Stimulated activated CD4-positive, alpha-beta T cell treated with anti-CD3 and anti-CD28 coated beads, Interleukin-15, amount 100 ng/mL, for 48 hours (primary cell): ENCODE data around the gene TBATA.

Source experiments
- DNase-seq, 2 donors: peaks; one replicate each; pipeline ENCODE4 v3.0.0-alpha.2; 2020; ENCODE audit warnings: low read depth in 2 of 2

TBATA gene

DNA sequence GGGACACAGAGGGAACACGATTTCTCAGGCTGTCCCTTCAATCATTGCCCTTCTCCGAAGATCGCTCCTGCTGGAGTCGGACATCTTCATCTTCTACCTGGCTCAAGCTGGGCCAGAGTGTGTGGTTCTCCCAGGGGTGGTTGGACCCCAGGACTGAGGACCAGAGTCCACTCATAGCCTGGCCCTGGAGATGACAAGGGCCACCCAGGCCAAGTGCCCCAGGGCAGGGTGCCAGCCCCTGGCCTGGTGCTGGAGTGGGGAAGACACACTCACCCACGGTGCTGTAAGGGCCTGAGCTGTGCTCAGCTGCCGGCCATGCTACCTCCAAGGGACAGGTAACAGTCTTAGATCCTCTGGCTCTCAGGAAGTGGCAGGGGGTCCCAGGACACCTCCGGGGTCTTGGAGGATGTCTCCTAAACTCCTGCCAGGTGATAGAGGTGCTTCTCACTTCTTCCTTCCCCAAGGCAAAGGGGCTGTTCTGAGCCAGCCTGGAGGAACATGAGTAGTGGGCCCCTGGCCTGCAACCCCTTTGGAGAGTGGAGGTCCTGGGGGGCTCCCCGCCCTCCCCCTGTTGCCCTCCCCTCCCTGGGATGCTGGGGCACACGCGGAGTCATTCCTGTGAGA is 23.3 kb downstream of the TBATA start:
- no peak for DNase-seq

DNA sequence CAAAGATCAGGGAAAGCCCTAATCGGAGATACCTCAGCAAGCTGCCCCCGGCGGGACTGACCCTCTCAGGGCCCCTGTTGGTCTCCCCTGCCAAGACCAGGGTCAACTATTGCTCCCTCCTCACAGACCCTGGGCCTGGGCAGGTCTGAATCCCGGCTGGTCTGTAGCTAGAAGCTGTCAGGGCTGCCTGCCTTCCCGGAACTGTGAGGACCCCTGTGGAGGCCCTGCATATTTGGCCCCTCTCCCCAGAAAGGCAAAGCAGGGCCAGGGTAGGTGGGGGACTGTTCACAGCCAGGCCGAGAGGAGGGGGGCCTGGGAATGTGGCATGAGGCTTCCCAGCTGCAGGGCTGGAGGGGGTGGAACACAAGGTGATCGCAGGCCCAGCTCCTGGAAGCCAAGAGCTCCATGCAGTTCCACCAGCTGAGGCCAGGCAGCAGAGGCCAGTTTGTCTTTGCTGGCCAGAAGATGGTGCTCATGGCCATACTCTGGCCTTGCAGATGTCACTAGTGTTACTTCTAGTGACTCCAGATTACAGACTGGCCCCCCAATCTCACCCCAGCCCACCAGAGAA is 24.1 kb downstream of the TBATA start:
- no peak for DNase-seq

DNA sequence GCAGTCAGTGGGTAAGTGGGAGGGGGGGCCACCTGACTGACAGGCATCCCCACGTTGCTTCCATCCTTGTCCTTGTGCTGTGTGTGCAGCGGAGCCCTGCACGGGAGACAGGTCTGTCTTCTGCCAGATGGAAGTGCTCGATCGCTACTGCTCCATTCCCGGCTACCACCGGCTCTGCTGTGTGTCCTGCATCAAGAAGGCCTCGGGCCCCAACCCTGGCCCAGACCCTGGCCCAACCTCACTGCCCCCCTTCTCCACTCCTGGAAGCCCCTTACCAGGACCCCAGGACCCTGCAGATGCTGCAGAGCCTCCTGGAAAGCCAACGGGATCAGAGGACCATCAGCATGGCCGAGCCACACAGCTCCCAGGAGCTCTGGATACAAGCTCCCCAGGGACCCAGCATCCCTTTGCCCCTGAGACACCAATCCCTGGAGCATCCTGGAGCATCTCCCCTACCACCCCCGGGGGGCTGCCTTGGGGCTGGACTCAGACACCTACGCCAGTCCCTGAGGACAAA is 24.8 kb downstream of the TBATA start:
- no peak for DNase-seq

DNA sequence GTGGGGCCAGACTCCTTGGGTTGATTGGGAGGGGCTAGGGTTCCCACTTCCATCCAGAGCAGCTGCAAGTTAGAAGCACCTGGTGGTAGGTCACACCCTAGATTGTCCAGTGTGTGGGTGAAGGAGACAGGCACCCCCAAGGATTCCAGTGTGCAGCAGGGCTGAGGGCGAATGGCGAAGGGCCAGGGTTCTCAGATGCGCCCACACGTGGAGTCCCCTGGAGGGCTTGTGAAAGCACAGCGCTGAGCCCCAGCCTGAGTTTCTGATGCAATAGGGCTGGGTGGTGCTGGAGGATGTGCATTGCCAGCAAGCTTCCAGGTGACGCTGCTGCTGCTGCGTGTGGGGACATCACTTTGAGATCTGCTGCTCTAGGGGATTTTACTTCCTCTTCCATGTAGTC is 25.4 kb downstream of the TBATA start:
- DNase-seq, result no peak

DNA sequence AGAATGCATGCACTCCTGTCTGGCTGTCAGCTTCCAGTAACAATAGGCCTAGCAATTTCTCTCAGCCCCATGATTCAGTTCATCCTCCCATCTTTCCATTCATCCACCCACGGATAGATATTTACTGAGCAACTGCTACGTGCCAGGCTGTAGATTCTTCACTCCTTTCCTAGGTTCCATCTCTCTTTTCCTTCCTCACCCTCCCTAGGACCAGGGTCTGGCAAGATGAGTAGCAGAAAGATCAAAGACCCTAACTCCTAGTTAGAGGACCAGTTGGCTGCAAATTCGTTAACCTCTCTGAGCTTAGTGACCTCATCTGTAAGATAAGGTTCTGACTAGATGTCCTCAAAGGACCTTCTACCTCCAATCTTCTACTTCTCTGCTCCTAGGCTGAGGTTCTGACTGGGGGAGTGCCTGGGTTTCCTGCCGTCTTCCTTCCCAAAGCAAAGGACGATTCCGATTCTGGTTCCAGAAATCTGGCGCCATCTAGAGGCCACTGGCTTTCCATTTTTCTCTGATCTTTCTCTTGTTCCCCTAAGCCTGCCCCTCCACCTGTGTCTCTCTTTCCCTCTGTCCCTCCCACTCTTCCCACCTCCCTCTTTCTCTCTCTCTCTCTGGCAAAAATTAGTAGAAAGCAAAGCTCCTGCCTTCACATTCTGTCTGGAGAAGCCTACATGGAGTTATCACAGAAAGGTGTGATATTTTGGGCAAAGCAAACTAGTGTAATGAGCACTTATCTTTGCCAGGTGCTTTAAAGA is 26.2 kb downstream of the TBATA start:
- peak; percentile 21 to 52 for DNase-seq

DNA sequence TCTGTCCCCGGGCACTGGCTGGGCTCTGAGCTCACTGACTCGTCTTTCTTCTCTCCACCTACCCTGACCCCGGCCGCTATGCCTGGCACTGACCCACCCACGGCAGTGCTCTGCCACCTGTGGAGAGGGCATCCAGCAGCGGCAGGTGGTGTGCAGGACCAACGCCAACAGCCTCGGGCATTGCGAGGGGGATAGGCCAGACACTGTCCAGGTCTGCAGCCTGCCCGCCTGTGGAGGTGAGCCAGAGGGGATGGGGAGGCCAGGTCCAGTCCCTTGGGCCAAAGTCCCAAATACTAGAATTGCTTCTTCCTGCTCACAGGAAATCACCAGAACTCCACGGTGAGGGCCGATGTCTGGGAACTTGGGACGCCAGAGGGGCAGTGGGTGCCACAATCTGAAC is 27.3 kb downstream of the TBATA start:
- DNase-seq, result no peak

DNA sequence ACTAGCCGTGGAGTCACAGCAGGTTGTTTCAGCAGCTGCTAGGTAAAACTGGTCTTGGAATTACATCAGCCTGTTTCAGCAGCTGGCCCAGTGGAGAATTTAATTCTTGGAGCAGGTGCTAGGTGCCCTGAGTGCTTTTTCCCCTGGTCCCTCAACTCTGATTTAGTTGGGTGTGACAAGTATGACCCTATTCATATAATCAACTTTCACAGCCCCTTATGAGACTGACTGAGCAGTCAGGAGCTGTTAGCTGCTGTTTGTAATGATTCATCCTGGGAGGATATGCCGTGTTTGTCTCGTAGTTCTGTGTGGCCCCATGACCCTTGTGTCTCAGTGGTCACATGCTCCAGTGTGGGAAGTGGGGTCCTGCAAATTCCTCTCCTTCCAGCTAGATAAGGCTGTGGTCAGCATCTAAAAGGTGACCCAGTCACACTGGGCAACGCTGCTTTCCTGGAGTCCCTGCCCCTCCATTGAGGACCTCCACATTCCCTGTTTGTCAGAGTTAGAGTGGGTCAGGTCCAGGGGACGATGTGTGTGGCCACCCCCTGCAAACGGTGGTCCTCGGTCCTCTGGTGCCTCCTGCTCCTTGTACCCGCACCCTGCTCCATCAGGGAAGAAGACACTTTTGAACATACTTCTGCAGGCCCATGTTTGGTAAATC is 28.3 kb downstream of the TBATA start:
- DNase-seq, result no peak

DNA sequence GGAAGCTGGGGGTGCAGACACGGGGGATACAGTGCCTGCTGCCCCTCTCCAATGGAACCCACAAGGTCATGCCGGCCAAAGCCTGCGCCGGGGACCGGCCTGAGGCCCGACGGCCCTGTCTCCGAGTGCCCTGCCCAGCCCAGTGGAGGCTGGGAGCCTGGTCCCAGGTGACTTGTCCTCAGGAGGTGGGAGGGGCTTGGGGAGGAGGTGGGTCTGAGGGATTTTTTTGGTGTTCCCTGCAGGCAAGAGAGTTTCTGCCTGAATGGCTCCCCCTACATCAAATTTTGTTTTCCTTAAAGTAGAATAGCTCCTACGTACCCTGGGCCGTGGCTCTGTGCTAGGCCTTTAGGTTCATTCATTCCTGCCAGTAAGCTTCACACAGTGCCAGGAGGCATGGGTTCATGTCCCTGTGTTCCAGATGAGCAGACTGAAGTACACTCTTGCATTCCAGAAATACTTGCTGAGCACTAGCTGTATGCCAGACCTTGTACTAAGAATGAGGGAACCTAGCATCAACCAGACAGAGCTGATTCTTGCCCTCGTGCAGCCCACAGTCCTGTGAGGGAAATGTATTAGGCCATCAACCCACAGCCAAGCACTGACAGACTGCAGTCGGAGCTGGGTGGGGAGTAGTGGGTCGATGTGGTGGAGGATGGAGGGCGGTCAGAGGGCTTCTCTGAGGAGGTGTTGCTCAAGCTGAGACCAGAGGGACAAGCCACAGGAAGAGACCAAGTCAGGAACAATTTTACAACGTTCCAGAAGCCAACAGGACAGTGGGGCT is 31.1 kb downstream of the TBATA start:
- DNase-seq, result no peak

DNA sequence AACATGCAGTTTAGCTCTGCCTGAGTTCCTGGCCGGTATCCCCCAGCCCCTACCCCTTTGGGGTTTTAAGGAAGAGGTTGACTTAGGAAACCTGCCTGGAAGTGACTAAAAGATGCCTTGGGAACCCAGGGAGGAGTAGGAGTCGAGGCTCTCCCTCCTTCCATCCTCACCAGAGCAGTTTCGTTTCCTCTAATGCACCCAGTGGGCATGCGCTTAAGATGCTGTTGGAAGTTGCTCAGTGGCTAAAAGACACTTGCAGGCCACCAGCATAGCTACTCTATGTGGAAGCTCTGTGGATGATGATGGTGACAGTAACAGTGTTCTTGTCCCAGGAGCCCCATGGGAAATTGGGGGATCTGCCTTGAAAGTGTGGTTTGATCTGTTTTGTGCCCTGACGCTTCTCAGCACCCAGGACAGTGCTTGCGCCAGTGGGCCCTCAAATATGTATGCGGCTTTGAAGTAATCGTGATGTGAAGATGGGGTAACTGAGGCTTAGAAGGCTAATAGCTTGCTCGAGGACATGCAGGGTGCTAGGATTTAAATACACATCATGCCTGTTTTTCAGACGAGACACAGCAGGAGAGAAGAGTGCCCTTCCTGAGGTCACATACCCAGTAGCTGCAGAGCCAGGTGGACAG is 32.0 kb downstream of the TBATA start:
- DNase-seq, result no peak

DNA sequence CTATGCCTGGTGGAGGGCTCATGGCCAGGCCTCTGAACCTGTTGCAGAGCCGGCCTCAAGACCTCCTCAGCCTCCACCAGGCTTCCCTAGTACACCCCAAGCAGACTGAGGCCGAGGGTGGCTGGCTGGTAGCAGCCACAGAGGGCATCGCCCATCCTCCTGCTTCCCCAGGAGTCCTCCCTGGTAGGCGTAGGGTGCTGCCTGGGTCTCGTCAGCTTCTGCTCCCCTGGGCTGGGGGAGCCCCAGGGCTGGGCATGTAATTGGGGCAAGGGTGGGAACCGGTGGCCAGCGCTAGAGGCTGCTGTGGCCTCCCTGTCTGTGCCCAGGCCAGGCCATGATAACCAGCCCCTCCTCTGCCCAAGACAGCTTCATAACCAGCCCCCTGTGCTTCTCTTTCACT is 32.6 kb downstream of the TBATA start:
- DNase-seq, result no peak

DNA sequence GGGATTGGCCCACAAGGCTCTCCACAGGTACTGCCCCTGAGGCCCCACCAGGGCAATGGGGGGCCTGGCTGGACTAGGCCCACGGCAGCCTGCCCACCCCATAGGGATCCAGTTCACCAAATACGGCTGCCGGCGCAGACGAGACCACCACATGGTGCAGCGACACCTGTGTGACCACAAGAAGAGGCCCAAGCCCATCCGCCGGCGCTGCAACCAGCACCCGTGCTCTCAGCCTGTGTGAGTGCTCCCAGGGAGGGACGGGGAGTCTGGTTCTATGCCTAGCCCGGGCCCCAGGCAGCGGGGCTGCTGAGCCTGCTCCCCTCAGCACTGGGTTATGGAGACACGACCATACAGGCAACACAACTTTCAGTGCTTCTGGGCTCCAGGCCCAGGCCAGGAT is 33.2 kb downstream of the TBATA start:
- DNase-seq, result no peak

DNA sequence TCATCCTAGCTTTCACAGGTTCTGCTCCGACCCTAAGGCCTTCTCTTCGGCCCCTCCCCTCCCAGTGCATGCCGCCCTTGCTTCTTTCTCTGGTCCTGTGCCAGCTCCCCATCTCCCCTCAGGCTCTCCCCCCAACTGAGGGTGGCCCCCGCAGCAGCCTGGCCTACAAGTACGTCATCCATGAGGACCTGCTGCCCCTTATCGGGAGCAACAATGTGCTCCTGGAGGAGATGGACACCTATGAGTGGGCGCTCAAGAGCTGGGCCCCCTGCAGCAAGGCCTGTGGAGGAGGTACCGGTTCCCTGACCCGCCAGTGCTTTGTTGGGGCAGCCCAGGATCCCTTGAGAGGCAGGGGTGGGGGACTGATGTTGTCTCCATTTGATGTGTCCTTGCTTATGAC is 33.8 kb downstream of the TBATA start:
- DNase-seq, result no peak

DNA sequence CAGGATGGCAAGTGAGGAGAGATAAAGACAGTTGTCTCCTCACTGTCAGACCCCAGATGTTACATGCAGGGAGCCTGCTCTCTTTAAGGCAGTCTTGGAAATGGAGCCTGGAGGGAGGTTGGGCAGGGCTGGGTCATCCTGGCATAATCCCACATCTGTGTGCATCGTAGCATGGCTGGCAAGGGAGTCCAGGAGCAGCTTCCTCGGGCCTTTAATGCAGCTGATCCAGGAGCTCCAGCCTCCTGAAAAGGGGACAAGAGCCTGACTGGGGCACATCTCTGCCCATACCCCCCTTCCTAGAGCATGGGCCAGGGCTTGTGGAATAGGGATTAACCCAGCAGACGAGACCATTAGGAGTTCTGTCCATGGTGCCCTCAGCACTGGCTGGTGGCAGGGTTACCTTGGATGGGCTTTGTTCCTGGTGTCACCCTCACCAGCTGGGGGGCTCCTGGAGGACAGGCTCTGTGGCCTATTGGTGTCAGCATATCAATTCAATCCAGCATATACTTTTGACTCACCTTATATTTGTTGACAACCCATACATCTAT is 34.9 kb downstream of the TBATA start:
- DNase-seq, result no peak

DNA sequence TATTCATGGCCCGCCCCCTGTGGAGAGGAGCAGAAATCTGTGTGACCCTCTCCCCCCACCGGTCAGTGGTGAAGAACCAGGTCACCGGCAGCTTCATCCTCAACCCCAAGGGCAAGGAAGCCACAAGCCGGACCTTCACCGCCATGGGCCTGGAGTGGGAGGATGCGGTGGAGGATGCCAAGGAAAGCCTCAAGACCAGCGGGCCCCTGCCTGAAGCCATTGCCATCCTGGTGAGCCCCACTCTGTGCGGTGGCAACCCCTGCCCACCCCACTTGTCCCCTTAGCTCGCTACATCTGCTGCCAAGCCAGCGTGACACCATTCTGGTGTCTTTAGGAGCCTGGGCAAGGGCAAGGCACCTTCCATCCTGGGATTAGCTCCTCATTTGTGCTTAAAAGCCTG is 35.4 kb downstream of the TBATA start:
- no peak for DNase-seq

DNA sequence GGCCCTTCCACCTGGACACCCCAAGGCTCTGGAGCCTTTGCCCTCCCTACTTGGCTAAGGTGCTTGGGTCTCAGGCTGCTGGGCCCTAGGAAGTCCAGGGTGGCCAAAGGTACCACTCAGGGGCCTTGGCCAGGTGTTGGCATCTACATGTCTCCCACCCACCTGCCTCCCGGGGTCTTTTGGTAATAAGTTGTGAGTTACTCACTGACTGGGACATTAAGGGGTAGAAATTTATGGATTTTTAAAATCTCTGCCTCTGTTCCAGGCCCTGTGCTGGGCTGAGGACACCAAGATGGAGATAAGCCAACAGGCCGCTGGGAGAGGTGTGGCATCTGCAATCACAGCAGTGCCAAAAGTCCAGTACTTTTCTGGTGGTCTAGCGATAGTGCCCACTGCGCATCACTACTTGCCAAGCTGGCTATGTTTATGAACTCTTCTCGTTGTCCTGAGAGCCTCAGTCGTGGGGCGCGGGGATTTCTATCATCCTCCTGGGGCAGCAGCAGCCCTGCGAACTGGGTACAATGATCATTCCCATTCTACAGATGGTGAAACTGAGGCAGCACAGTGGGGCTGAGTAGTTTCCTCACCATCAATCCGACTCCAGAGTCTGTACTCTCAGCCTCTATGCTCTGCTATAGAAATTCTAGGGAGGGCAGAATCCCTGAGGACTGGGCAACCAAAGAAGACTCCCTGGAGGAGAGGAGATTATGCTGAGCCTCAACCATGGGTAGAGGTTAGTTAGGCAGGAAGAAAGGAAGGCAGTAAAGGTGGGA is 36.2 kb downstream of the TBATA start:
- DNase-seq, result no peak

DNA sequence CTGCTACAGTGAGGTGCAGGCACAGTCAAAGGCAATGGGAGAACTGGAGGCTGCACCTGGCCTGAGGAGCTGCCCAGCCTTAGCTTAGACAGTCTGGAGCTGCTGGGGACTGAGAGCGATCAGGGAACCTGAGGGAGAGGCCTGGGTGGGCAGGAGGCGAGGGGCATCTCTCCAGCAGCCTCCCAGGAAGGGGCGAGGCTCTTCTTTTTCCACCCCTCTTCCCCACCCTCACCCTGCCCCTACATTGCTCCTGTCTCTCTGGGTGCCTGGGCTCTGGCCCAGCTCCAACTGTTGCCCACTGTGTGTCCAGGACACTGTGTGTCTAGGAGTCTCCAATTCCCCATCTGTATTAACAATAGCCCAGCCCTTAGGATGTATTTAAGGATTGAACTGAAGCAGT is 36.9 kb downstream of the TBATA start:
- no peak for DNase-seq

DNA sequence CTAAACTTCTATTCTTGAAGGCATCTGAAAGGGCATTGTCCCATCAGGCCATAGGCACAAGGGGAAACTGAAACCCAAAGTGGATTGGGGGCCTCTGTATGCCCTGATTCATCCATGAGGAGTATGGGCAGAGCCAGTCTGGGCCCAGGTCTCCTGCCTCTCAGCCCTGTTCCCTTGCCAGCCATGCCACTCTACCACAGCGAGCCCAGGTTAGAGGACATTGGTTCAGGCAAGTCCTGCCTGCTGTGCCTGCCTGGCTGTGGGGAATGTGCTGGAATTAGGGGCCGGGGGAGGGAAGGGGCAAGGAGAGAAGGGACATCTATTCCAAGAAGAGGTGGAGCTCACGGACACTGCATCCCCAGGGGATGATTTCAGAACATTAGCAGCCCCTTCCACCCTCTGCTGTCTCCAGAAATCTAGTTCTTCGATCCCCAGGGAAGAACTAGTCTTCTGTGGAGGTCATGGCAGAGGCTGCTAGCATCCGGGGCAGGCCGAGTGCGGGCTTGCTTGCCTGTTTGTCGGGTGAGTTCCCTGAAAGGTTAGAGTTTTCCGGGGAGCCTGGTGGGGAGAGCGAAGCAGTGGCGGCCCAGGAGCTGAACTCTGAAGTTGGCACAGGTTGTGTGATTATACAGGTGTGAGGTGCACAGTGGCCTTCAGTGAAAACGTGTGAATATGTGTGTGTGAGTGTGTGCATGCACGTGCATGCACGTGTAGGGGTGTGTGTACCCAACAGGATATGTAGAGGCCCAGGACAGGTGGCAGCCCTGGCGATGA is 37.8 kb downstream of the TBATA start:
- DNase-seq, result no peak

DNA sequence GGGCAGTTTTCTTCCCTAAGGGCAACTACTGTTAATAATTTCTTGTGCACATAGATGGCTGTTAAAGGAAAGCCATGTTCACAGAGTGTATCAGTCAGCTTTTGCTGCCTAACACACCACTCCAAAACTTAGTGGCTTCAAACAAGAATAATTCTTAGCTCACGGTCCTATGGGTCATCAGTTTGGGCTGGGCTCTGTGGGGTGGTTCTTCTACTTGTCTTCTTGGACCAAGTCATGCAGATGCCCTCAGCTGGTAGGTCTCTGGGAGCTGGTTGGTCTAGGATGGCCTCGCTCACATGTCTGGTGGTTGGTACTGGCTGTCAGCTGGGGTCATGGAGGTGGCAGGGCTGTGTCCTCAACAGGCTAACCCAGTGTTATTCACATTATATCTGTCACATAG is 39.6 kb downstream of the TBATA start:
- DNase-seq, result no peak

DNA sequence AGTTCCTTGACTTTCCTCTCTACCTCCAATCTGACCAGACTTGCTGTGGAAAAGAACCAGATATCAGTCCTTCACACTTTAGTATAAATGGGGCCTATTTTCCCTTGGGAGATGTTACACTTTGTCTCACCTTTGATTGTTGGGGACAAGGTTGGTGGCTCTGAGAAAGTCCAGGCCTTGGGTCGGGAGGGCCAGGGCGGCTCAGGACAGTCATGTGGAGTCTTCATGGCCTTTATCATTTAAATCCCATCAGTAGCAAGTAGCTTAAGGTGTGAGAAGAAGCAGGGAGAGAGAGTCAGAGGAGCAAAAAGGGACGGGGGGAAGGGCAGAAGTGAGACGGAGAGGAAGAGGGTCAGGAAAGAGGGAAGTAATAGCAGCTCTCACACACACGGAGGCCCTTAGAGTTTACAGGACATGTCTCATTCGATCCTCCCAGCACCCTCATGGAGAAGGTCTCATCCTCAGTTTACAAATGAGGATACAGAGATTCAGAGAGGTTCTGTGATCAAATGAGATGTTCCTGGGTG is 40.5 kb downstream of the TBATA start:
- DNase-seq, result no peak
